ENCODE data around the gene TFR2. TPM values are rescaled to one million over a fixed set of nuclear protein-coding genes. Genes with fewer than 3 reads are reported as not detected.

Gene TFR2
- total and polyA plus RNA-seq, 2 of the 13 experiments (the other 11 are each of a cell fraction or from before 2014, with no cell fraction given) = 36.9 to 64.2 TPM

DNA sequence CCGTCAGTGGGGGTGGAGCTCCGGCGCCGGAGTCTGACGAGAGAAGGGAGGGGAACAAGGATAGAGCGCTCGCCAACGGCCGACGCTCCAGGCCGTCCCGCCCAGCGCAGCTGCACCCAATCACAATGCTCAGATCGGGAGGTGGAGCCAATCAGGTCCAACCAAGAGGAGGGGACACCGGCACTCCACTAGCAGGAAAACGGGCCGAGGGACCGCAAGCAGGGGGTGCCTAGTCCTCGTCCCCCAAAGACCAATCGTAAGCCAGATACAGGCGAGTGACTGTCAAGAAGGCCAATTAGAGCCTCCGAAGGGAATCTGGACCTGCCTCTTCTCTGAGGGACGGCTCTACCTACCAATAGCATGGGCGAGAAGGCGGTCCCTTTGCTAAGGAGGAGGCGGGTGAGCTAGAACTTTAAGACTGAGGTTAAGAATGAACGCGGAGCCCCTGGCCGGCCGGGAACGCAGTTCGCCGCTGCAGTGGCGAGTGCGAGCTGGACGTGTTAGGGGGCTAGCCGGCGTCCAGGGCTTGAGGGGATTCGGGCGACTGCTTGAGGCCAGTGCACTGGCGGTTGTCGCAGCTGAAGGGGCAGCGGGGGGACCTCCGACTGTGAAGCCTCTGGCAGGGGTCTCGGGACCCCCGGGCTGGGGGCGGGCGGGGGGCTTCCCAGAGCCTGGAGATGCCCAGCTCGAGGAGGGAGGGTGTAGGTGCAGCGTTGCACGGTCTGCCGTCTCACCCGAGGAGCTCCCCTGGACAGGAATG lies 54.9 kb downstream of the TFR2 start, which contains the start of gene FBXO24 (continued):
- TF ChIP-seq MAZ (IDR thresholded peaks at IDR 0.05; ENCODE audit: borderline replicate concordance, low read depth, low read length) (peak; percentile 64; the same call in 1 of the 2 replicates), MAZ (CRISPR knock-in tag; IDR thresholded peaks at IDR 0.05; ENCODE audit: low read depth) (no peak; the same call in none of the 2 replicates), PHF5A (CRISPR knock-in tag; IDR thresholded peaks at IDR 0.05; ENCODE audit: low read depth, unreplicated experiment) (peak; percentile 2), ZNF101 (CRISPR knock-in tag; IDR thresholded peaks at IDR 0.05; ENCODE audit: borderline replicate concordance, low read depth) (no peak), RBFOX2 (IDR thresholded peaks at IDR 0.05; ENCODE audit: low read depth, low read length) (peak; percentile 47), ZNF264 (CRISPR knock-in tag; IDR thresholded peaks at IDR 0.05) (no peak), SP4 (CRISPR knock-in tag; IDR thresholded peaks at IDR 0.05) (peak; percentile 91), ZNF256 (CRISPR knock-in tag; conservative IDR thresholded peaks at IDR 0.05) (no peak), RARA (CRISPR knock-in tag; IDR thresholded peaks at IDR 0.05) (no peak), POLR2G (IDR thresholded peaks at IDR 0.05; ENCODE audit: low read depth, low read length) (peak; percentile 23), SIN3B (IDR thresholded peaks at IDR 0.05; ENCODE audit: low read length) (no peak), ASH2L (IDR thresholded peaks at IDR 0.05; ENCODE audit: insufficient read length, low read depth, low read length) (peak; percentile 40), ZNF274 (CRISPR knock-in tag; IDR thresholded peaks at IDR 0.05) (no peak), ZNF44 (CRISPR knock-in tag; IDR thresholded peaks at IDR 0.05) (no peak), HNRNPLL (IDR thresholded peaks at IDR 0.05; ENCODE audit: low read depth, low read length, poor library complexity, severe bottlenecking) (peak; percentile 77), ZNF383 (CRISPR knock-in tag; IDR thresholded peaks at IDR 0.05; ENCODE audit: borderline replicate concordance) (no peak), ZNF501 (CRISPR knock-in tag; IDR thresholded peaks at IDR 0.05) (peak; percentile 74; the same call in 1 of the 2 replicates), SIN3A (IDR thresholded peaks at IDR 0.05; ENCODE audit: borderline replicate concordance, low read depth, low read length) (0 out of 2 replicates have a peak, but pooled peaks have one; percentile 49), ZNF766 (CRISPR knock-in tag; IDR thresholded peaks at IDR 0.05; ENCODE audit: borderline replicate concordance) (0 out of 2 replicates have a peak, but pooled peaks have one; percentile 9), ZNF772 (CRISPR knock-in tag; IDR thresholded peaks at IDR 0.05) (no peak), THAP11 (CRISPR knock-in tag; IDR thresholded peaks at IDR 0.05) (peak; percentile 80; the same call in 1 of the 2 replicates), ZNF616 (CRISPR knock-in tag; IDR thresholded peaks at IDR 0.05; ENCODE audit: low read depth) (no peak), RCOR2 (CRISPR knock-in tag; IDR thresholded peaks at IDR 0.05) (no peak), FLYWCH1 (CRISPR knock-in tag; IDR thresholded peaks at IDR 0.05) (no peak), HNF4A (CRISPR knock-in tag; IDR thresholded peaks at IDR 0.05) (0 out of 2 replicates have a peak, but pooled peaks have one; percentile 1), SALL2 (CRISPR knock-in tag; IDR thresholded peaks at IDR 0.05) (no peak), NFKB2 (CRISPR knock-in tag; IDR thresholded peaks at IDR 0.05; ENCODE audit: borderline replicate concordance) (0 out of 2 replicates have a peak, but pooled peaks have one; percentile 19), KAT7 (CRISPR knock-in tag; IDR thresholded peaks at IDR 0.05; ENCODE audit: borderline replicate concordance) (no peak)
- TF ChIP-seq, protein P1, sequence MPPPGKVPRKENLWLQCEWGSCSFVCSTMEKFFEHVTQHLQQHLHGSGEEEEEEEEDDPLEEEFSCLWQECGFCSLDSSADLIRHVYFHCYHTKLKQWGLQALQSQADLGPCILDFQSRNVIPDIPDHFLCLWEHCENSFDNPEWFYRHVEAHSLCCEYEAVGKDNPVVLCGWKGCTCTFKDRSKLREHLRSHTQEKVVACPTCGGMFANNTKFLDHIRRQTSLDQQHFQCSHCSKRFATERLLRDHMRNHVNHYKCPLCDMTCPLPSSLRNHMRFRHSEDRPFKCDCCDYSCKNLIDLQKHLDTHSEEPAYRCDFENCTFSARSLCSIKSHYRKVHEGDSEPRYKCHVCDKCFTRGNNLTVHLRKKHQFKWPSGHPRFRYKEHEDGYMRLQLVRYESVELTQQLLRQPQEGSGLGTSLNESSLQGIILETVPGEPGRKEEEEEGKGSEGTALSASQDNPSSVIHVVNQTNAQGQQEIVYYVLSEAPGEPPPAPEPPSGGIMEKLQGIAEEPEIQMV (CRISPR knock-in tag; IDR thresholded peaks at IDR 0.05; ENCODE audit: low read depth) = no peak
- TF ChIP-seq, protein P2, sequence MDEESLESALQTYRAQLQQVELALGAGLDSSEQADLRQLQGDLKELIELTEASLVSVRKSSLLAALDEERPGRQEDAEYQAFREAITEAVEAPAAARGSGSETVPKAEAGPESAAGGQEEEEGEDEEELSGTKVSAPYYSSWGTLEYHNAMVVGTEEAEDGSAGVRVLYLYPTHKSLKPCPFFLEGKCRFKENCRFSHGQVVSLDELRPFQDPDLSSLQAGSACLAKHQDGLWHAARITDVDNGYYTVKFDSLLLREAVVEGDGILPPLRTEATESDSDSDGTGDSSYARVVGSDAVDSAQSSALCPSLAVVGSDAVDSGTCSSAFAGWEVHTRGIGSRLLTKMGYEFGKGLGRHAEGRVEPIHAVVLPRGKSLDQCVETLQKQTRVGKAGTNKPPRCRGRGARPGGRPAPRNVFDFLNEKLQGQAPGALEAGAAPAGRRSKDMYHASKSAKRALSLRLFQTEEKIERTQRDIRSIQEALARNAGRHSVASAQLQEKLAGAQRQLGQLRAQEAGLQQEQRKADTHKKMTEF (CRISPR knock-in tag; IDR thresholded peaks at IDR 0.05) = peak; percentile 62
